Activated CD4-positive, alpha-beta T cell treated with anti-CD3 and anti-CD28 coated beads, Interleukin-2, amount 10 ng/mL, durations not matched to agents 7 days and 5 days (primary cell): Measurements from ENCODE around the gene RAPGEF1. TPM values are rescaled to one million over a fixed set of nuclear protein-coding genes. Genes with fewer than 3 reads are reported as not detected.

Experiments used
- CTCF ChIA-PET: fragments of 350-600 bp; sonication (Branson Sonifier 250); formaldehyde crosslinking; loops from one replicate; lab custom pipeline; 2021; ENCODE audit warnings: antibody characterized with exemption; lab: Charles Lee
- POLR2A ChIA-PET: fragments of 350-600 bp; sonication (Branson Sonifier 250); formaldehyde crosslinking; loops from one replicate; lab custom pipeline; 2021; ENCODE audit warnings: antibody characterized with exemption; lab: Charles Lee
- DNase-seq: peaks from one replicate; pipeline ENCODE4 v3.0.0-alpha.2; 2020
- H3K27ac Mint-ChIP-seq: one replicate; pipeline ENCODE4 v1.8.0; 2021; ENCODE audit warnings: mild to moderate bottlenecking, moderate library complexity, mixed read lengths
- H3K27me3 Mint-ChIP-seq: one replicate; pipeline ENCODE4 v1.8.0; 2021; ENCODE audit warnings: mixed read lengths
- H3K36me3 Mint-ChIP-seq: one replicate; pipeline ENCODE4 v1.8.0; 2021; ENCODE audit warnings: low read depth, mixed read lengths
- H3K4me1 Mint-ChIP-seq: one replicate; pipeline ENCODE4 v1.8.0; 2021; ENCODE audit warnings: mixed read lengths
- H3K4me3 Mint-ChIP-seq: one replicate; pipeline ENCODE4 v1.8.0; 2021; ENCODE audit warnings: mild to moderate bottlenecking, moderate library complexity, mixed read lengths
- H3K9me3 Mint-ChIP-seq: one replicate; pipeline ENCODE4 v1.8.0; 2021; ENCODE audit warnings: mixed read lengths
- total RNA-seq, 2 experiments: library from RNA; stranded (reverse); gene quantifications; one replicate each; pipeline ENCODE4 v1.2.3, GENCODE V29; 2021

Gene RAPGEF1
- total RNA-seq, 2 experiments from 2014 or later: 128 to 129 TPM

GRCh38 chr9:131577005-131578000, 162.6 kb downstream of the RAPGEF1 start:
- H3K27ac Mint-ChIP-seq: peak overlapping the region; percentile 94
- no peaks in the 10 kb centered on the region for H3K27me3 Mint-ChIP-seq
- H3K9me3 Mint-ChIP-seq: no peaks in the 10 kb centered on the region
- H3K4me3 Mint-ChIP-seq: no peak overlapping the region
- peaks cover 27% of the 10 kb centered on the region for H3K4me1 Mint-ChIP-seq
- ChIA-PET POLR2A (no interaction called here), CTCF (interaction anchor here (1.0 kb wide), 1 partner anchor 163 kb away, joined by 3 read pairs; no protein-coding TSS in a partner anchor)
- H3K36me3 Mint-ChIP-seq: peaks cover 57% of the 10 kb centered on the region
- no peak for DNase-seq

DNA sequence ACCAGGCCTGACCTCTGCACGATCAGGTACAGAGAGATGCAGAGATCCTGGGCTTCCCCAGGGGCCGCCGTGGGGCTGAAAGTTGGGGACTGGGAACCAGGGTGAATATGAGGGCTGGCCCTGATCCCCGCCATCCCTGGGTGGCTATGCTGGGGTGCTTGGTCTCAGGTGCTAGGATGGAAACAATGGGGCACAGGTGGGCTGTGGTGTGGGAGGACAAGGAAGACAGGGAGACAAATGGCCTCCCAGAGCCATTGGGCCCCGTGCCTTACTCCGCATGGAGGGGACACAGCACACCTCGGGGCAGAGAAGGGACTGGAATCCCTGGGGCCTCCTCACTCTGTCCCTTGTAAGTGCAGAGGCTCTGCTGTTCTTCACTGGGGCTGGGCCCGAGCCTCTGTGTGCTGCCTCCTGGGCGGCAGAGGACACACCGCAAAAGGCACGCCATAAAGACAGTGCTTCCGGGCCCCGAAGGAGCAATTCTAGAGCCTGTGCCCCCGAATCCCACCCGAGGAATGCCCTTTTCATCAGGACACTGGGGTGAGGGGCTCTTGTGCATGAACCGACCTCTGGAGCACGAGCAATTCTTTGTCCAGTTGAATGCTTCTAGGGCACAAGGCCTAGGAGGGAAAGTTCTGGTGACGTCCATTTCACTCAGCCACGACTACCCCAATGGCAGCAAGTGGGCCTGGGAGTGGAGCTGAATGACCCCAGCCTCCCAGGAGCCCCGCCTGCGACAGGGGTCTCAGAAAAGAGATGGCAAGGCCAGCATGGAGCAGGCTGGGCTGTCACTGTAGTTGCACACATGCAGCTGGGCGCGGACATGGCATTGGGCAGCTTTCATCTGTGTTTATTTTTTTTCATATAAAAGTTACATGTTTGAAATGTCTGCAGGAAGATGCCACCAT, 163.7 kb downstream of the RAPGEF1 start:
- CTCF ChIA-PET: interaction anchor here (1.0 kb wide), 1 partner anchor 164 kb away, joined by 3 read pairs; no protein-coding TSS in a partner anchor
- no peaks in the 10 kb centered on the region for H3K27me3 Mint-ChIP-seq
- H3K27ac Mint-ChIP-seq: no peak overlapping the region
- peaks cover 52% of the 10 kb centered on the region for H3K36me3 Mint-ChIP-seq
- H3K4me1 Mint-ChIP-seq: peaks cover 27% of the 10 kb centered on the region
- no peak overlapping the region for H3K4me3 Mint-ChIP-seq
- H3K9me3 Mint-ChIP-seq: no peaks in the 10 kb centered on the region
- DNase-seq: no peak
- POLR2A ChIA-PET: no interaction called here

DNA sequence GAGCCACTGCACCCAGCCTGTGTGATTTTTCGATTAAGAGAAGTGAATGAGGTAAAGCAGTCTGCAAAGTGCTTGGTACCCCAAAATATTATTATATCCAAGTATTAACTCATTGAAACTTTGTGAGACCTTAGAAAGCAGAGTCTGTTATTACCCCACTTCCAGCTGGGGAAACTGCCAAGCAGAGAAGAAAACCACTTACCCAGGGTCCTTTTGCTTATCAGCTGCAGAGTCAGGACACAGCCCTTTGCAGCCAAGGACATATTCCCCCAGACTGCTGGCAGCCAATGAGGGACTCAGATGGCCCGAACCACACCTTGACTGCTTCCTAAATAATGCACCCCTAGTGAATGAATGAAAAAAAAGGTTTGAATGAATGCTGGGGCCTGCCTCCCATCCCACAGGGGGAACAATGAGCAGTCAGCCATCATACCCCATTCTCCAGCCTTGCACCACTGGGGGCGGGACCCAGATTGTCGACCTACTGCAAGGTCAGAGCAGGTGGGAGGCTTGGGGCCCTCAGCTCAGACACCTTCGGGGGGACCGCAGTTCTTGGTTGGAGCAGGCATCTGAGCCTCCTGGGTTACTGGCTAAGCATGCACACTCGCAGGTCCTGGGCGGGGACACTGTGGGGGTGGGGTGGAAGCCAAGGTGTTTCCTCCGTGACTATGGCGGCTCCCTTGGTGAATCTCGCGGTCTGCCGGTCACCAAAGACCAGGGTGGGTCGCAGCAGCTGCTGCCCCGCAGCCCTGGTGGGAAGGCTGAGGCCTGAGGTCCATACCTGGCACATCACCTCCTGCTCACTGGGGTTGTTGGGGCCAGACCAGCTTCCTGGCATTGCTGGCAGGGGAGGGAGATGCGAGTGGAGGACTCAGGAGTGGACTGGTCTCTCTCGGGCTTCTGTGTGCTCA, 164.9 kb downstream of the RAPGEF1 start:
- POLR2A ChIA-PET: no interaction called here
- CTCF ChIA-PET: no interaction called here
- H3K4me3 Mint-ChIP-seq: no peak overlapping the region
- H3K36me3 Mint-ChIP-seq: peaks cover 44% of the 10 kb centered on the region
- H3K27me3 Mint-ChIP-seq: no peaks in the 10 kb centered on the region
- H3K9me3 Mint-ChIP-seq: no peaks in the 10 kb centered on the region
- peaks cover 27% of the 10 kb centered on the region for H3K4me1 Mint-ChIP-seq
- H3K27ac Mint-ChIP-seq: peak overlapping the region; percentile 13
- no peak for DNase-seq

GRCh38 chr9:131567910-131568309, 172.0 kb downstream of the RAPGEF1 start:
- Mint-ChIP-seq H3K4me3 (no peak overlapping the region), H3K4me1 (peaks cover 8% of the 10 kb centered on the region)
- CTCF ChIA-PET: no interaction called here

DNA sequence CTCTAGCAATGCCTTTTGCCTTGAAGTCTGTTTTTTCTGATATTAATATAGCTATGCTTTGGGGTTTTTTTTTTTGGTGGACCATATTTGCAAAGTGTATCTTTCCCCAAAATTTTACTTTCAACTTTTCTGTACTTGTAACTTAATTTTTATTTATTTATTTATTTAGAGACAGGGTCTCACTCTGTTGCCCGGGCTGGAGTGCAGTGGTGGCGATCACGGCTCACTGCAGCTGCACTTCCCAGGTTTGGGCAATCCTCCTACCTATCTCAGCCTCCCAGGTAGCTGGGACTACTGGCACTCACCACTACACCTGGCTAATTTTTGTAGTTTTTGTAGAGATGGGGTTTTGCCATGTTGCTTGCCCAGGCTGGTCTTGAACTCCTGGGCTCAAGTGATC, 173.7 kb downstream of the RAPGEF1 start:
- DNase-seq: no peak
- Mint-ChIP-seq H3K4me1 (peaks cover 8% of the 10 kb centered on the region), H3K27ac (no peak overlapping the region), H3K9me3 (no peaks in the 10 kb centered on the region), H3K4me3 (no peak overlapping the region), H3K27me3 (no peaks in the 10 kb centered on the region), H3K36me3 (peaks cover 21% of the 10 kb centered on the region)
- ChIA-PET CTCF (interaction anchor here (0.6 to 1.2 kb wide), 4 partner anchors 22 to 773 kb away, joined by 3 to 6 read pairs (median 3); no protein-coding TSS in a partner anchor), POLR2A (no interaction called here)

More at GRCh38 chr9:131567910-131568309, 172.0 kb downstream of the RAPGEF1 start:
- DNase-seq: no peak
- peaks cover 26% of the 10 kb centered on the region for H3K36me3 Mint-ChIP-seq
- H3K9me3 Mint-ChIP-seq: no peaks in the 10 kb centered on the region
- POLR2A ChIA-PET: no interaction called here
- H3K27me3 Mint-ChIP-seq: no peaks in the 10 kb centered on the region
- no peak overlapping the region for H3K27ac Mint-ChIP-seq

GRCh38 chr9:131565369-131565768, 174.5 kb downstream of the RAPGEF1 start:
- ChIA-PET POLR2A (no interaction called here), CTCF (interaction anchor here (0.6 to 1.2 kb wide), 3 partner anchors 26 to 774 kb away, joined by 3 read pairs; no protein-coding TSS in a partner anchor)
- Mint-ChIP-seq H3K4me3 (no peak overlapping the region), H3K27me3 (no peaks in the 10 kb centered on the region), H3K36me3 (peaks cover 20% of the 10 kb centered on the region), H3K9me3 (no peaks in the 10 kb centered on the region), H3K27ac (no peak overlapping the region), H3K4me1 (peaks cover 8% of the 10 kb centered on the region)
- no peak for DNase-seq

- no peaks in the 10 kb centered on the region for H3K27me3 Mint-ChIP-seq
- ChIA-PET CTCF (interaction anchor here (0.6 to 3.2 kb wide), 5 partner anchors 10 to 212 kb away, joined by 3 to 8 read pairs (median 3); no protein-coding TSS in a partner anchor), POLR2A (no interaction called here)
- H3K36me3 Mint-ChIP-seq: peaks cover 6% of the 10 kb centered on the region
- H3K27ac Mint-ChIP-seq: no peak overlapping the region
- no peak overlapping the region for H3K4me3 Mint-ChIP-seq
- no peak for DNase-seq
- peaks cover 7% of the 10 kb centered on the region for H3K4me1 Mint-ChIP-seq
- H3K9me3 Mint-ChIP-seq: no peaks in the 10 kb centered on the region
Measured at GRCh38 chr9:131562032-131562959, 177.6 kb downstream of the RAPGEF1 start.

GRCh38 chr9:131559421-131560000, 180.4 kb downstream of the RAPGEF1 start:
- H3K27ac Mint-ChIP-seq: no peak overlapping the region
- H3K36me3 Mint-ChIP-seq: peaks cover 5% of the 10 kb centered on the region
- no peak overlapping the region for H3K4me3 Mint-ChIP-seq
- POLR2A ChIA-PET: interaction anchor here (0.6 kb wide), 1 partner anchor 138 kb away, joined by 4 read pairs; no protein-coding TSS in a partner anchor
- peaks cover 20% of the 10 kb centered on the region for H3K27me3 Mint-ChIP-seq
- peaks cover 5% of the 10 kb centered on the region for H3K4me1 Mint-ChIP-seq
- no peak for DNase-seq
- H3K9me3 Mint-ChIP-seq: no peaks in the 10 kb centered on the region
- CTCF ChIA-PET: interaction anchor here (0.6 to 1.2 kb wide), 4 partner anchors 13 to 149 kb away, joined by 3 to 4 read pairs (median 4); no protein-coding TSS in a partner anchor

DNA sequence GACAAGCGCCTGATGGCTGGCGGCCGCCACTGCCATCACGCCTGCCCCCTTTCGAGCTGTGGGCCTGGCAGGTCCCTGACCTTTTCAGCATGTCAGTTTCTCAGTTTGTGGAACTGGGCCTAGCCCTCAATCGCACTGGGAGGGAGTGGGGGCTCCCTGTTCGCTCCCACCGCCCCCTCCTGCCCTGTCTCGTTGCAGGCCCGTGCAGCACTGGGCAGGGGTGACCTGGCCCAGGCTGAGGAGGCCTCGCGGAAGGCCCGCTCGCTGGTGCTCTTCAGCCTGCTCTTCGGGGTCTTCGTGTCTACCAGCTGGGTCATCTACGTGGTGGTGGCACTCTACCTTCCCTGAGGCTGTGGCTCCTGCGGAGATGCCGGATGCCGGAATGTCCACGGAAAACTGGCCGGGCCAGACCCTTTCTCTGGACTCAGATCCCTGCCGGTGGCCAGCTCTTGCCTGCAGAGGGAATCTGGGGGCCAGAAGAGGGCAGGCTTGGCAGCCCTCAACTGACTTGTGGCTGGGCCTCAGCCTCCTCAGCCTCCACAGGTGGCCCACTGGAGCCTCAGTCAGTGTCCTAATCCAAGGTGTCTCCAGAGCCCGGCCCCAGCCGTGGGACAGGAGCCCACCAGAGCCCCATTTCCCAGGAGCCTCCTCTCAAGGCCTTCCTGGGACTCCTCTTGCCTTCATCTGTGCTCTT, 181.9 kb downstream of the RAPGEF1 start:
- CTCF ChIA-PET: interaction anchor here (0.6 kb wide), 1 partner anchor 1409 kb away, joined by 3 read pairs; no protein-coding TSS in a partner anchor
- Mint-ChIP-seq H3K4me1 (peaks cover 5% of the 10 kb centered on the region), H3K27me3 (peaks cover 26% of the 10 kb centered on the region), H3K9me3 (no peaks in the 10 kb centered on the region), H3K27ac (no peak overlapping the region), H3K36me3 (peaks cover 5% of the 10 kb centered on the region), H3K4me3 (no peak overlapping the region)
- POLR2A ChIA-PET: no interaction called here
- DNase-seq: no peak
